Measurements from ENCODE around the gene FAHD2A.
"Not testable (repeated sequence)": the region's sequence is repeated elsewhere in the genome, so short reads cannot be mapped to it uniquely, and the experiment has no call there.

FAHD2A gene

DNA sequence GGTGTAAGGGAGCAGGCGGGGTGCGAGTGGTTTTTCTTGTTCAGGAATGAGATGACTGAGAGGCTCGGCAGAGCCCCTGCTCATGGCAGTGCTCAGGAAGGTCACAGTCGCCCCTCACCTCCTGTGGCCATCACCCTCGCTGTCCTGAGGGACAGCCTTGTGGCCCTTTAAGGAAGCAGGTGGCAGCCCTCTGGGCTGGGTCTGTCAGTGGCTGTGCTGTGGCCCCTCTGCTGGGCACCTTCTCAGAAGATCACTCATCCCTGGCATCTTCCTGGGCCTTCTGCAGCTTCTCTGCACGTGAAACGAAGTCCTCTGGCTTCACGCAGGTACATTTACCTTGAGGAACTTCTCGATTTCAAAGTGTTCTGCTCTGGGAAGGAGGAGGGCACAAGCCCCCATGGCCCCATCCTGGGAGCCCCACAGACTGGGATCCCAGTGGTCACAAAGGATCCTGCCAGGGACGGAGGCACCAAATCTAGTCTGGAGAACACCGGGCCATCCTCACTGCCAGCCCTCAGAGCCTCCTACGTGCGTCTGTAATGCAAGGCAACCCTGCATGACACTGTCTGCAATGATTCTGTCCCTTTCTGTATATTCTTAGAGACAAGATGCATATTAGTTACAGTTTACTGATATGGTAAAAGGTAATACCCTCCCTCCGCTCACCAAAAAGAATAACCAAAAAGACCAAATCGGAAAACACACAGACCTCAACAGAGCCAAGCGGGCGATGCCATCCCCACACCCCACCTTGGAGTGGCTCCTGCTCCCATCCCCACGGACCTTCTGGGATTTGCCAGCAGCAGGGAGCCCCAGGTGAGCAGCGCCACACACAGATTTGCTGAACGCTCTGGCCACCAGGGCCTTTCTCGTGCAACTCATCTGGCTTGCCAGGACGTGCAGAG lies 25.9 kb upstream of the FAHD2A start:
- no peak for DNase-seq

- no peak for DNase-seq
Observed at GRCh38 chr2:95377216-95378123, 25.0 kb upstream of the FAHD2A start.

- not testable (repeated sequence) for DNase-seq
Observed at GRCh38 chr2:95378281-95378680, 24.2 kb upstream of the FAHD2A start.

GRCh38 chr2:95379371-95379831 lies 23.1 kb upstream of the FAHD2A start:
- no peak for DNase-seq

GRCh38 chr2:95380280-95380679 lies 22.2 kb upstream of the FAHD2A start:
- DNase-seq = no peak

DNA sequence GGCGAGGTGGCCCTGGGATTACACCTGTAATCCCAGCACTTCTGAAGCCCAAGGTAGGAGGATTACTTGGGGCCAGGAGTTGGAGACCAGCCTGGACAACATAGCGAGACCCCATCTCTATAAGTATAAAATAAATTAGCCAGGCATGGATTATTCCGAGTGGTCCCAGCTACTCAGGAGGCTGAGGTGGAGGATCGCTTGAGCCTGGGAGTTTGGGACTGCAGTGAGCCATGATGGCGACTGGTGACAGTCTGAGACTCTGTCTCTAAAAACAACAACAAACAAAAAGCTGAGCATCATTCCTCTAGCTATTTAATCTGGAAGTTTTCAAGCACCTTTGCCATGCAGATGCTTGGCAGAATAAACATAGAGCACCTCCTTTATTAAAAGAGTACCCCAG lies 21.8 kb upstream of the FAHD2A start:
- no peak for DNase-seq

DNA sequence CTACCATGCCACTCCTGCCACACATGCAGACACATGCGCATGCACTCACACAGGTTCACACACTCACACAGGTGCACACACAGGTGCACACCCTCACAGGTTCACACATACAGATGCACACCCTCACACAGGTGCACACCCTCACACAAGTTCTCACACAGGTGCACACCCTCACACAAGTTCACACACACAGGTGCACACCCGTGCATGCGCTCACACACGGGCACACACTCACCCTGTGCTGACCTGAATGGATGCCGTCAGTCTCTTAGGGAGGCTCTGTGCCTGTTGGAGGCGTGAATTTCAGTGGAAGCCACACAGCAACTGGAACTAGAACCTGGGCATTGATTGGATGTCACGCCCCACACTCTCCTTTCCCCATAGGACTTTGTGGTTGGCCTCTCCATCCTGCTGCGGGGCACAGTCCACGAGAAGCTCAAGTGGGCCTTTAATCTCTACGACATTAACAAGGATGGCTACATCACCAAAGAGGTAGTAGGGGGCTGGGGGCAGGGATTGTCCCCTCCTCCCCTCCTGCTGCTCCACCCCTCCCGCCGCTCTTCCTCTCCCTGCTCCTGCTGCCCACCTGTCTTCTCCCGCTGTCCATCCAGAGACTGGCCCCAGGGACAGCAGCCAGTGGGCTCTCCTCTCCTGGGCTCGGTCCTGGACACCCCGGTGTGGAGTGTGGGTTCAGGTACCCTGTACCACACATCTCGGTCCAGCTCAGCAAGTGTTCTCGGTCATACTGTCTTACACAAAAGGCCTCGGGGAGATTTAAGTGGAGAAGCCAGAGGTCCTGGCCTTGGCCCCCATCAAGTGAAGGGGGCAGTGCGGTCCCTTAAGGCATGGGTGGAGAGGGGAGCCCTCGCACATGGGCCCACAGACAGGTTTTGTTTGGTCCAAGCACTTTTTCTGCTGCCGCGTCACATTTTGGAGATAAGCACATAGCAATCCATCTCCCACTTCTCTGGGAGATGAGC lies 21.0 kb upstream of the FAHD2A start:
- no peak for DNase-seq

DNA sequence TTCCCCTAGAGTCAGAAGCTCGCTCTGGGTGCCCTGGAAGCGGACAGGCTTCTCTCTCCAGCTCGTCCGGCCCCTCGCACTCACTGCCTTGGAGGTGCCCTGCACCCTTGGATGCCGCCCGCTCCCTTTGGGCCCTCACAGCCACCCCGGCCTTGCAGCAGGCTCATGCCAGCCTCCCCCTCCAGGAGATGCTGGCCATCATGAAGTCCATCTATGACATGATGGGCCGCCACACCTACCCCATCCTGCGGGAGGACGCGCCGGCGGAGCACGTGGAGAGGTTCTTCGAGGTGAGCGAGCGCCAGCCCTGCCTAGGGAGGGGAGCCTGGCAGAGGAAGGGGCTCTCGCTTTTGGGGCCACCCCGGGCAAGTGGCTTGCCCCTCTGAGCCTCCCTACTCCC lies 20.3 kb upstream of the FAHD2A start:
- no peak for DNase-seq

DNA sequence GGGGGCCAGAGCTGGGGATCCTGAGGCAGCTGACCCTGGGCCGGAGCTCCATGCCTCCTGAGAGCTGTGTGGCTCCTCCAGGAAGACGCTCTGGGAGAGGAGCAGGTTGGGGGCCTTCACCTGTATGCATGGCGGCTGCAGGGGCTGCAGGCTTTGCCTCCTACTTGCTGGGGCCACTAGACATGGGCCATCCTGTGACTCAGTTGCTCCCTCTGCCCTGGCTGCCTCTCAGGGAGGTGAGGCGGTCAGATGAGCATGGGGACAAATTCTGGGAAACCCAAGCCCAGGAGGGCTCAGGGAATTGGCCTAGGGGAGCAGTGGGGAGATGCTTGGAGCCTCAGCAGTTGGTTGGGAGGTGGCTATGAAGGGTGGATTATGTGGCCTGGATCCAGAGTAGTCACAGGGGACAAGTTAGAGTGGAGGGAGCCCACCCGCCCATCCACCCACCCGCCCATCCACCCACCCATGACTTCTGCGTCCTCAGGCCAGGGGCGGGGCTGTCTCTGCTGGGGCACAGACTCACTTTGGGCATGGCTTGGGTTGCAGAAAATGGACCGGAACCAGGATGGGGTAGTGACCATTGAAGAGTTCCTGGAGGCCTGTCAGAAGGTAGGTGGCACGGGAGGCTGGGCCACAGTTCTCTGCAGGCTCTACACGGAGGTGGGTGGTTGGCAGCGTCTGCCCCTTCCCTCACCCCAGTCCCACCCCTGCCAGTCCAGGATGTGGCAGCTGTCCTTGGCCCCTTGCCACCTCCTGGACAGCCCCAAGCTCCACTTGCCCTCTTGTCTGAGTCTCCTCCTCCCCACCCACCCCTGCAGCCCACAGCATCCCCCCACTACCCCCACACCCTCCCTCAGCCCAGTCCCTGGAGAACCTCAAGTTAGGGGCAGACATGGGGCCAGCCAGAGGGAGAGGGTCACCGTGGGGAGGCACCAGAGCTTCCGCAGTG lies 19.5 kb upstream of the FAHD2A start:
- no peak for DNase-seq

- no peak for DNase-seq
Observed at GRCh38 chr2:95383635-95384027, 18.9 kb upstream of the FAHD2A start.

GRCh38 chr2:95384854-95385569 lies 17.5 kb upstream of the FAHD2A start:
- no peak for DNase-seq

DNA sequence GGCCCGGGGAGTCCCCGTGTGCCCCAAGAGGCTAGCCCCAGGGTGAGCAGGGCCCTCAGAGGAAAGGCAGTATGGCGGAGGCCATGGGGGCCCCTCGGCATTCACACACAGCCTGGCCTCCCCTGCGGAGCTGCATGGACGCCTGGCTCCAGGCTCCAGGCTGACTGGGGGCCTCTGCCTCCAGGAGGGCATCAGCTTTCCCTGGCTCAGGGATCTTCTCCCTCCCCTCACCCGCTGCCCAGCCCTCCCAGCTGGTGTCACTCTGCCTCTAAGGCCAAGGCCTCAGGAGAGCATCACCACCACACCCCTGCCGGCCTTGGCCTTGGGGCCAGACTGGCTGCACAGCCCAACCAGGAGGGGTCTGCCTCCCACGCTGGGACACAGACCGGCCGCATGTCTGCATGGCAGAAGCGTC lies 16.9 kb upstream of the FAHD2A start:
- no peak for DNase-seq

DNA sequence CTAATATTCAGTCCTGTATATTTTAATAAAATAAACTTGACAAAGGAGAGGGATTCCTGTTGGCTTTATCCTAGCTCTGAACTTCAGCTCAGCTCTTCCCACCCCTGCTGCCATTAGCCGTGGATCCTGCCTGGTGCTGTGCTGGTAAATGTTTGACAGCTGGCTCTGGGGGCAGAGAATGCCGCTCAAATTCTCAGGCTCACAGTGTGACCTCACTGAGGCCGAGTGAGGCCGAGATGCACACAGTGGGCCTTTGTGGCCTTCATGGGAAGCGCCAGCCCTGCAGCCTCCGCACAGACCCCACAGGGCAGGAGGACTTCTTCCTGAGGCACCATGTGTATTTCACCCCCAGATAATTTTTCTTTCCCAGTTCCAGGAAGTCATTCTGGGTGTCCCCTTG lies 16.5 kb upstream of the FAHD2A start:
- no peak for DNase-seq

- DNase-seq = no peak
Observed at GRCh38 chr2:95387358-95387757, 15.2 kb upstream of the FAHD2A start.

GRCh38 chr2:95388091-95388692 lies 14.3 kb upstream of the FAHD2A start:
- no peak for DNase-seq

DNA sequence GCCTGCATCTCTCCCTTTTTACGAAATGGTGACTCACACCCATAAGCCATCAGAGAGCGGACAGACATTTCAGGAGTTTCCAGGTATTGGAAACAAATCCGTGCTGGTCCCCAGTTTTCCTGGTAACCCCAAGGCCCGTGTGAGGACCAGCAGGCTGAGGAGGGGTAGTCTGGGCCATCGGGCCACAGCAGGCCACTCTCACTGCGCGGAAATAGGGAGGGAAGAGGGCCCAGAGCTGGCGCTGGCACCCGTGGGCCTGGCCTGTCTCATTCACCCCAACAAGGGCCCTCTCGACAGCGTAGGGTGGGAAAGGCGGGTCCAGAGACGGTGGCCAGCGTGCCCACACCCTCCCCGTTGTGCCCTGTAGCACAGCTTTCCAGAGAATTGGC lies 13.7 kb upstream of the FAHD2A start:
- DNase-seq = no peak

GRCh38 chr2:95389245-95390119 lies 13.0 kb upstream of the FAHD2A start:
- DNase-seq = peak; percentile 28 to 41

- no peak for DNase-seq
Observed at GRCh38 chr2:95390272-95390880, 12.1 kb upstream of the FAHD2A start.

Data from hippocampal formation (tissue), 2 donors.